ENCODE measurements around the gene ESYT3. TPM values are rescaled to one million over a fixed set of nuclear protein-coding genes. Genes with fewer than 3 reads are reported as not detected.
"Not testable (repeated sequence)": the region's sequence is repeated elsewhere in the genome, so short reads cannot be mapped to it uniquely, and the experiment has no call there.

The ESYT3 gene
- total and polyA plus RNA-seq, 8 donors = 0.95 to 2.8 (median 1.4) TPM

DNA sequence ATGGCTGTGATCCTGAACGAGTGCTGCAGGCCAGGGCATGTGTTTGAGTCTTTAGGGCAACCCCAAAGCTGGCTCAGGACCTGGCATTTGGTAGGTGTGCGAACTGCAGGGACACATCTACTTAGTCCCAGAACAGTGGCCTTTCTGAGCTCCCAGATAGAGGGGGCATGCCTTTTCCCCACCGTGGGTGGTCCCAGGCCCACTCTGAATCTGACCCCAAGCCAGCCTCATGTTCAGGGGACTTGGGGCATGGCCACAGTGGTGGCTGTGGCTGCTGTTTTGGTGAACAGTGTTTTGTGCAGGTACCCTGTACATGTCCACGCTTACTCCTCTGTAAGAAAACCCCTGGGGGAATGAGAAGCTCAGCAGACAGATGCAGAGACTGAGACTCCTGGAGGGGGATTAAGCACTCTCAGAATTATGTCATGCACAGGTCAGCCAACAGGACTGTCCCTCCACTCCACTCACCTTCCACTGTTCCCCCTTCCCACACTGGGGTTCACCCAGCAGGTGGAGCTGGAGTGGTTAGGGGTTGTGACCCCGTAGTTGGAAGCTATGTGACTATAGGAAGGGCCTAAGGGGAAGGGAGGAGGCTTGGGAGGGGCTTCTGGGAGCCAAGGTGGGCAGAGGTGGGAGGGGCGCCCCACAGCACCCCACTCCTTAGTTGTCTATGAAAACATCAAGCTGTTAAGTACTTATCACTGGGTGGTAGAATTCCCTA lies 16.4 kb downstream of the ESYT3 start:
- intact Hi-C loops (cut with DNase I) = no loop called here
- DNase-seq = peak in 1 of 6 donors; percentile 25
- ATAC-seq = no peak

GRCh38 chr3:138451595-138452162 lies 17.3 kb downstream of the ESYT3 start:
- Histone ChIP-seq H3K27me3 (no peaks in the 10 kb centered on the region), H3K9me3 (no peaks in the 10 kb centered on the region), H3K36me3 (no peaks in the 10 kb centered on the region), H3K27ac (no peak overlapping the region), H3K4me3 (no peak overlapping the region), H3K4me1 (no peaks in the 10 kb centered on the region)
- no peak for ATAC-seq
- intact Hi-C loops (cut with DNase I) = no loop called here
- TF ChIP-seq, protein P1, sequence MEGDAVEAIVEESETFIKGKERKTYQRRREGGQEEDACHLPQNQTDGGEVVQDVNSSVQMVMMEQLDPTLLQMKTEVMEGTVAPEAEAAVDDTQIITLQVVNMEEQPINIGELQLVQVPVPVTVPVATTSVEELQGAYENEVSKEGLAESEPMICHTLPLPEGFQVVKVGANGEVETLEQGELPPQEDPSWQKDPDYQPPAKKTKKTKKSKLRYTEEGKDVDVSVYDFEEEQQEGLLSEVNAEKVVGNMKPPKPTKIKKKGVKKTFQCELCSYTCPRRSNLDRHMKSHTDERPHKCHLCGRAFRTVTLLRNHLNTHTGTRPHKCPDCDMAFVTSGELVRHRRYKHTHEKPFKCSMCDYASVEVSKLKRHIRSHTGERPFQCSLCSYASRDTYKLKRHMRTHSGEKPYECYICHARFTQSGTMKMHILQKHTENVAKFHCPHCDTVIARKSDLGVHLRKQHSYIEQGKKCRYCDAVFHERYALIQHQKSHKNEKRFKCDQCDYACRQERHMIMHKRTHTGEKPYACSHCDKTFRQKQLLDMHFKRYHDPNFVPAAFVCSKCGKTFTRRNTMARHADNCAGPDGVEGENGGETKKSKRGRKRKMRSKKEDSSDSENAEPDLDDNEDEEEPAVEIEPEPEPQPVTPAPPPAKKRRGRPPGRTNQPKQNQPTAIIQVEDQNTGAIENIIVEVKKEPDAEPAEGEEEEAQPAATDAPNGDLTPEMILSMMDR (IDR thresholded peaks at IDR 0.05) = no peak
- no peak for FAIRE-seq
- peak in 1 of 6 donors; percentile 47 for DNase-seq
- 90 to 92% methylated on average over 43 of the region's 43 CpGs for WGBS, 2 donors

More for the DNA sequence above, 16.4 kb downstream of the ESYT3 start:
- no peaks in the 10 kb centered on the region for H3K4me1 ChIP-seq
- 87 to 91% methylated on average over 6 of the region's 6 CpGs for WGBS, 2 donors
- H3K27me3 ChIP-seq = no peaks in the 10 kb centered on the region
- TF ChIP-seq, protein P1 (IDR thresholded peaks at IDR 0.05) = no peak
- no peak overlapping the region for H3K4me3 ChIP-seq
- H3K27ac ChIP-seq = no peak overlapping the region
- no peaks in the 10 kb centered on the region for H3K9me3 ChIP-seq
- no peak for FAIRE-seq
- no peaks in the 10 kb centered on the region for H3K36me3 ChIP-seq

GRCh38 chr3:138452436-138452835 lies 18.0 kb downstream of the ESYT3 start:
- Histone ChIP-seq H3K27me3 (no peaks in the 10 kb centered on the region), H3K36me3 (no peaks in the 10 kb centered on the region), H3K27ac (no peak overlapping the region), H3K4me3 (no peak overlapping the region), H3K9me3 (no peaks in the 10 kb centered on the region), H3K4me1 (no peaks in the 10 kb centered on the region)
- WGBS, 2 donors = 82% methylated on average over 6 of the region's 6 CpGs
- intact Hi-C loops (cut with DNase I) = no loop called here
- no peak for DNase-seq
- ATAC-seq = no peak
- TF ChIP-seq, protein P1 (IDR thresholded peaks at IDR 0.05) = no peak
- no peak for FAIRE-seq

- 81 to 94% methylated on average over 8 of the region's 8 CpGs for WGBS, 2 donors
- FAIRE-seq; H3K4me1 ChIP-seq; DNase-seq; H3K27me3 ChIP-seq; H3K4me3 ChIP-seq; H3K27ac ChIP-seq; H3K9me3 ChIP-seq; ATAC-seq; H3K36me3 ChIP-seq; intact Hi-C loops (cut with DNase I): not testable (repeated sequence)
Observed at GRCh38 chr3:138453940-138454339, 19.5 kb downstream of the ESYT3 start.

DNA sequence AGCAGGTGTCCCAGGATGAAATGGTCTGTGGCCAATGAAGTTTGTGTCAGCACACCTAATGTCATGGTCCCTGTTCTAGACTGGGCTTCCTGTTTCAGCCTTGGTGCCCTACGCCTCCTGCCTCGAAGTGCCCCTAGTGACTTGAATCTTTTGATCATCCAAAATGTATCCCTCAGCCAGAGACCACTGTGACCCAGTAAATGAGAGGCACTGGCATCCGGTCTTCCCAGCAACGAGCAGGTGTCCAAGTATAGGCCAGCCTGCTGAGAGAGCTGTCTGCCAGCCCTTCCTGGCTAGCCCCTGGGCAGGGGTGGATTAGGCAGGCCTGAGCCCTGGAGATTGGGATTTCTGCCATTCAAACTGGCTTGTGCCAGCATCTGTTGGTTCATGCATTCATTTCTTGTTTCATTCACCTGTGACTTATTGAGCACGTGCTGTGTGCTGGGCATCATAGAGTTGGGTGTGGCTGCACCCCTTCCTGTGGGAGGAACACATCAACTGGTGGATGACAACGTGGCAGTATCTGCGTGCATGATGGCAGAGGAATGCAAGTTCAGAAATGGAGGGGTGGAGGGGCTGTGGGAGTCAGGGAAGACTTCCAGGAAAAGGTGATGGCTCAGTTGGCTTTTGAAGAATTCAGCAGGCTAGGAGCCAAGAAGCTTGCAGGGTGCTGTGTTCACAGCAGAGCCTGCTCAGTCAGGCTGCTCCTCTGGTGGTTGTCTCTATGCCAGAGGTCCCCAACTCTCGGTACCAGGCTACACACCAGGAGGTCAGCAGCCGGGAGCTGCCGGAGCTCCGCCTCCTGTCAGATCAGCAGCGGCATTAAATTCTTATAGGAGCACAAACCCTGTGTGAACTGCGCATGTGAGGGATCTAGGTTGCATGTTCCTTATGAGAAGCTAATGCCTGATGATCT lies 21.6 kb downstream of the ESYT3 start:
- FAIRE-seq (no peak), ATAC-seq (no peak), DNase-seq (no peak)
- TF ChIP-seq, protein P1 (IDR thresholded peaks at IDR 0.05) = no peak
- no peak overlapping the region for H3K27ac ChIP-seq
- no peaks in the 10 kb centered on the region for H3K27me3 ChIP-seq
- no peaks in the 10 kb centered on the region for H3K4me1 ChIP-seq
- 85 to 91% methylated on average over 13 of the region's 13 CpGs for WGBS, 2 donors
- no peak overlapping the region for H3K4me3 ChIP-seq
- H3K36me3 ChIP-seq = no peaks in the 10 kb centered on the region
- no peaks in the 10 kb centered on the region for H3K9me3 ChIP-seq
- intact Hi-C loops (cut with DNase I) = no loop called here

All from pancreas (tissue), 10 donors.